Measurements from ENCODE around the gene MEGF11.

DNA sequence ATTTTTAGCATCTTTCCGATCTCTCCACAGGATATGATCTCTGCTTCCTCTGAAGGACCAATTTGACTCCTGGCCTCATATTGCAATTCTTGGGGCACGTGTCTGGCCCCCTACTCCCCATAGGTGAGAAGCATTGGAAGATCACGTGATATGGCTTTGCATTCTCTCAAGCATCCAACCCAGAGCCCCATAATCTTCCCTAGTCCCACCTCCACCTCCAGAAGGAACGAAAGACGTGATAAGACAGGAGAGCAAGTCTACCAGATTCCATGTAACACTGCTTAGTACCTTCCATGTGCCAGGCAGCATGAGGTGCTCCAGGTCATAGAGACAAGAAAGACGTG lies 176.3 kb downstream of the MEGF11 start:
- TF ChIP-seq EZH2 (IDR thresholded peaks at IDR 0.05), result no peak
- no peak for TF ChIP-seq ZNF274 (IDR thresholded peaks at IDR 0.05; ENCODE audit: low read depth, low read length)
- TF ChIP-seq, protein P1, sequence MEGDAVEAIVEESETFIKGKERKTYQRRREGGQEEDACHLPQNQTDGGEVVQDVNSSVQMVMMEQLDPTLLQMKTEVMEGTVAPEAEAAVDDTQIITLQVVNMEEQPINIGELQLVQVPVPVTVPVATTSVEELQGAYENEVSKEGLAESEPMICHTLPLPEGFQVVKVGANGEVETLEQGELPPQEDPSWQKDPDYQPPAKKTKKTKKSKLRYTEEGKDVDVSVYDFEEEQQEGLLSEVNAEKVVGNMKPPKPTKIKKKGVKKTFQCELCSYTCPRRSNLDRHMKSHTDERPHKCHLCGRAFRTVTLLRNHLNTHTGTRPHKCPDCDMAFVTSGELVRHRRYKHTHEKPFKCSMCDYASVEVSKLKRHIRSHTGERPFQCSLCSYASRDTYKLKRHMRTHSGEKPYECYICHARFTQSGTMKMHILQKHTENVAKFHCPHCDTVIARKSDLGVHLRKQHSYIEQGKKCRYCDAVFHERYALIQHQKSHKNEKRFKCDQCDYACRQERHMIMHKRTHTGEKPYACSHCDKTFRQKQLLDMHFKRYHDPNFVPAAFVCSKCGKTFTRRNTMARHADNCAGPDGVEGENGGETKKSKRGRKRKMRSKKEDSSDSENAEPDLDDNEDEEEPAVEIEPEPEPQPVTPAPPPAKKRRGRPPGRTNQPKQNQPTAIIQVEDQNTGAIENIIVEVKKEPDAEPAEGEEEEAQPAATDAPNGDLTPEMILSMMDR (IDR thresholded peaks at IDR 0.05 in 2 of 3, conservative IDR thresholded peaks at IDR 0.05 in 1 of 3; ENCODE audit: borderline replicate concordance in 1 of 3, insufficient read depth in 1 of 3, low read depth in 2 of 3, low read length in 2 of 3), result no peak
- no peak for TF ChIP-seq CBX3 (IDR thresholded peaks at IDR 0.05; ENCODE audit: low read depth)
- no peak for TF ChIP-seq POLR2A (IDR thresholded peaks at IDR 0.05; ENCODE audit: borderline replicate concordance, extremely low read depth, insufficient read depth, insufficient read length)
- TF ChIP-seq YY1 (IDR thresholded peaks at IDR 0.05; ENCODE audit: extremely low read depth, insufficient replicate concordance, low read depth, low read length), result no peak
- no peak for TF ChIP-seq SIN3A (IDR thresholded peaks at IDR 0.05; ENCODE audit: low read depth)
- TF ChIP-seq EZH2phosphoT487 (IDR thresholded peaks at IDR 0.05; ENCODE audit: borderline replicate concordance), result no peak
